AG09309 (cell line): ENCODE results near the gene FUT4.
A peak's percentile ranks its signal among the peaks of the same experiment; 100 is the strongest.
"Not testable (repeated sequence)": the region's sequence is repeated elsewhere in the genome, so short reads cannot be mapped to it uniquely, and the experiment has no call there.

Experiments used
- DNase-seq: peaks from one replicate; pipeline ENCODE4 v3.0.0-alpha.2; 2010; ENCODE audit warnings: low read depth
- H3K4me3 ChIP-seq: 2 replicates; pipeline ENCODE4 v1.5.1; 2011; ENCODE audit warnings: mild to moderate bottlenecking, low read depth, low read length, moderate library complexity; ENCODE audit not compliant: control insufficient read depth
- CTCF ChIP-seq: IDR thresholded peaks from 2 replicates; pipeline ENCODE4 v1.5.1; 2011; ENCODE audit warnings: mild to moderate bottlenecking, low read depth, low read length, inconsistent platforms; ENCODE audit not compliant: insufficient read depth, control insufficient read depth; ENCODE audit errors: missing control alignments

The FUT4 gene

GRCh38 chr11:94543695-94544645, at the start of gene FUT4:
TSS of gene FUT4 (plus strand) at chr11:94543921. CDS start at chr11:94544134, 213 bp downstream.
- DNase-seq = no peak
- no peak for TF ChIP-seq CTCF
- peak within 1 kb of the TSS; percentile 48 for H3K4me3 ChIP-seq

GRCh38 chr11:94494126-94494680, 49.5 kb upstream of the FUT4 start:
- TF ChIP-seq CTCF = no peak
- H3K4me3 ChIP-seq = peak overlapping the region; percentile 94
- DNase-seq = no peak

- no peak overlapping the region for H3K4me3 ChIP-seq
- DNase-seq = no peak
- TF ChIP-seq CTCF = no peak
Observed at GRCh38 chr11:94500181-94500580, 43.5 kb upstream of the FUT4 start.

- H3K4me3 ChIP-seq = no peak overlapping the region
- TF ChIP-seq CTCF = no peak
- no peak for DNase-seq
Observed at GRCh38 chr11:94501522-94501921, 42.2 kb upstream of the FUT4 start.

GRCh38 chr11:94504689-94505293, 38.9 kb upstream of the FUT4 start:
- no peak overlapping the region for H3K4me3 ChIP-seq
- DNase-seq = no peak
- peak; percentile 55 for TF ChIP-seq CTCF

GRCh38 chr11:94506513-94506912, 37.2 kb upstream of the FUT4 start:
- not testable (repeated sequence) for DNase-seq, H3K4me3 ChIP-seq

GRCh38 chr11:94507485-94507884, 36.2 kb upstream of the FUT4 start:
- no peak for TF ChIP-seq CTCF
- H3K4me3 ChIP-seq = no peak overlapping the region
- no peak for DNase-seq
